ENCODE data around the gene TMEM255A. TPM values are rescaled to one million over a fixed set of nuclear protein-coding genes. Genes with fewer than 3 reads are reported as not detected.

Gene TMEM255A
- total and polyA plus RNA-seq, 4 experiments from 2014 or later, result 0.27 to 1.1 (median 0.78) TPM

GRCh38 chrX:120336899-120337298, 25.6 kb upstream of the TMEM255A start:
- Mint-ChIP-seq H3K27ac (no peak overlapping the region), H3K4me1 (no peaks in the 10 kb centered on the region), H3K27me3 (no peaks in the 10 kb centered on the region), H3K36me3 (peaks cover 0 to 7% of the 10 kb centered on the region in 2 donors), H3K4me3 (no peak overlapping the region), H3K9me3 (peaks cover 0 to 50% (median 33%) of the 10 kb centered on the region in 8 donors)
- no peaks in the 10 kb centered on the region for H3K9me3 ChIP-seq (ENCODE audit: control insufficient read depth in 1 of 2, low read length in 2 of 2)
- no peaks in the 10 kb centered on the region for H3K27me3 ChIP-seq (ENCODE audit: insufficient read depth, low read length)
- H3K27ac ChIP-seq (ENCODE audit: low read depth, low read length), result no peak overlapping the region
- ChIA-PET CTCF (ENCODE audit: partially characterized antibody) (no interaction called here), POLR2A (ENCODE audit: partially characterized antibody) (no interaction called here)
- no peaks in the 10 kb centered on the region for H3K36me3 ChIP-seq (ENCODE audit: insufficient read depth, low read length)
- no peaks in the 10 kb centered on the region for H3K4me1 ChIP-seq (ENCODE audit: insufficient read depth, low read length)
- DNase-seq, result no peak
- intact Hi-C loops (cut with micrococcal nuclease), result no loop called here
- no peak overlapping the region for H3K4me3 ChIP-seq (ENCODE audit: low read length in 2 of 2)

GRCh38 chrX:120335289-120335688, 24.0 kb upstream of the TMEM255A start:
- intact Hi-C loops (cut with micrococcal nuclease), result no loop called here
- no peaks in the 10 kb centered on the region for H3K36me3 ChIP-seq (ENCODE audit: insufficient read depth, low read length)
- no peak overlapping the region for H3K4me3 ChIP-seq (ENCODE audit: low read length in 2 of 2)
- H3K27me3 ChIP-seq (ENCODE audit: insufficient read depth, low read length), result no peaks in the 10 kb centered on the region
- H3K27ac ChIP-seq (ENCODE audit: low read depth, low read length), result no peak overlapping the region
- no peaks in the 10 kb centered on the region for H3K4me1 Mint-ChIP-seq
- H3K36me3 Mint-ChIP-seq, result peaks cover 0 to 7% of the 10 kb centered on the region in 2 donors
- H3K27ac Mint-ChIP-seq, result no peak overlapping the region
- H3K9me3 Mint-ChIP-seq, result peaks cover 0 to 46% (median 31%) of the 10 kb centered on the region in 8 donors
- no peak for DNase-seq
- ChIA-PET CTCF (ENCODE audit: partially characterized antibody) (no interaction called here), POLR2A (ENCODE audit: partially characterized antibody) (no interaction called here)
- no peaks in the 10 kb centered on the region for H3K27me3 Mint-ChIP-seq
- no peaks in the 10 kb centered on the region for H3K9me3 ChIP-seq (ENCODE audit: control insufficient read depth in 1 of 2, low read length in 2 of 2)
- H3K4me3 Mint-ChIP-seq, result no peak overlapping the region
- no peaks in the 10 kb centered on the region for H3K4me1 ChIP-seq (ENCODE audit: insufficient read depth, low read length)

DNA sequence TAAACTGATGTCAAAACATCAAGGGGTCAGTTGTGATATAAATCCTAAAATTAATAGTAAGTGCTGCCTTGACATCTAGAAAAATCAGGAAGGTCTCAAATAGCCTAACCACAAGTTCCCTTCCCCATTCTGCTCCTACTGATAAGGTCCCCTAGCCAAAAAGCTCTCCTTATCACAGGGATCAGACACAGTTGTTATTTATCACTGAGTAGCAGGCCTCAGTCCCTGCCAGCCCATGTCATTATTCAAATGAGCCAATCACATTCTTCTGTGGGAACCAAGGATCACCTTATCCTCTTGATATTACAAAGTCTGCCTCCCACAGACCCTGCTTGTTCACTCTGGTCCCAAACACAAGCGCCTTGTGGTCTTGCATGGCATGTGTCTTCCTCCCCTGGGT, 23.3 kb upstream of the TMEM255A start:
- H3K36me3 ChIP-seq (ENCODE audit: insufficient read depth, low read length), result no peaks in the 10 kb centered on the region
- ChIA-PET POLR2A (ENCODE audit: partially characterized antibody) (no interaction called here), CTCF (ENCODE audit: partially characterized antibody) (no interaction called here)
- Mint-ChIP-seq H3K4me1 (no peaks in the 10 kb centered on the region), H3K27me3 (no peaks in the 10 kb centered on the region), H3K36me3 (peaks cover 0 to 7% of the 10 kb centered on the region in 2 donors), H3K9me3 (peaks cover 0 to 40% (median 31%) of the 10 kb centered on the region in 8 donors), H3K27ac (no peak overlapping the region), H3K4me3 (no peak overlapping the region)
- no peak overlapping the region for H3K4me3 ChIP-seq (ENCODE audit: low read length in 2 of 2)
- DNase-seq, result no peak
- no peak overlapping the region for H3K27ac ChIP-seq (ENCODE audit: low read depth, low read length)
- intact Hi-C loops (cut with micrococcal nuclease), result no loop called here
- no peaks in the 10 kb centered on the region for H3K27me3 ChIP-seq (ENCODE audit: insufficient read depth, low read length)
- H3K9me3 ChIP-seq (ENCODE audit: control insufficient read depth in 1 of 2, low read length in 2 of 2), result no peaks in the 10 kb centered on the region
- no peaks in the 10 kb centered on the region for H3K4me1 ChIP-seq (ENCODE audit: insufficient read depth, low read length)

- no peaks in the 10 kb centered on the region for H3K27me3 ChIP-seq (ENCODE audit: insufficient read depth, low read length)
- Mint-ChIP-seq H3K27me3 (peaks cover 0 to 2% of the 10 kb centered on the region in 2 donors), H3K4me1 (no peaks in the 10 kb centered on the region), H3K27ac (no peak overlapping the region), H3K9me3 (peaks cover 0 to 37% (median 27%) of the 10 kb centered on the region in 8 donors), H3K36me3 (peaks cover 0 to 6% of the 10 kb centered on the region in 2 donors), H3K4me3 (no peak overlapping the region)
- ChIA-PET POLR2A (ENCODE audit: partially characterized antibody) (no interaction called here), CTCF (ENCODE audit: partially characterized antibody) (no interaction called here)
- no peak overlapping the region for H3K27ac ChIP-seq (ENCODE audit: low read depth, low read length)
- intact Hi-C loops (cut with micrococcal nuclease), result no loop called here
- no peaks in the 10 kb centered on the region for H3K4me1 ChIP-seq (ENCODE audit: insufficient read depth, low read length)
- no peak for DNase-seq
- no peak overlapping the region for H3K4me3 ChIP-seq (ENCODE audit: low read length in 2 of 2)
- H3K36me3 ChIP-seq (ENCODE audit: insufficient read depth, low read length), result no peaks in the 10 kb centered on the region
- no peaks in the 10 kb centered on the region for H3K9me3 ChIP-seq (ENCODE audit: control insufficient read depth in 1 of 2, low read length in 2 of 2)
These were observed 22.9 kb upstream of the TMEM255A start for GRCh38 chrX:120334151-120334550.

- Mint-ChIP-seq H3K4me1 (no peaks in the 10 kb centered on the region), H3K27me3 (peaks cover 0 to 2% of the 10 kb centered on the region in 2 donors), H3K27ac (no peak overlapping the region), H3K4me3 (no peak overlapping the region), H3K36me3 (no peaks in the 10 kb centered on the region), H3K9me3 (peaks cover 0 to 20% (median 13%) of the 10 kb centered on the region in 8 donors)
- POLR2A ChIA-PET (ENCODE audit: partially characterized antibody), result no interaction called here
- Histone ChIP-seq H3K4me3 (ENCODE audit: low read length in 2 of 2) (no peak overlapping the region), H3K9me3 (ENCODE audit: control insufficient read depth in 1 of 2, low read length in 2 of 2) (no peaks in the 10 kb centered on the region), H3K4me1 (ENCODE audit: insufficient read depth, low read length) (no peaks in the 10 kb centered on the region), H3K36me3 (ENCODE audit: insufficient read depth, low read length) (no peaks in the 10 kb centered on the region), H3K27ac (ENCODE audit: low read depth, low read length) (no peak overlapping the region), H3K27me3 (ENCODE audit: insufficient read depth, low read length) (no peaks in the 10 kb centered on the region)
- DNase-seq, result no peak
- CTCF ChIA-PET (ENCODE audit: partially characterized antibody), result no interaction called here
- intact Hi-C loops (cut with micrococcal nuclease), result no loop called here
These were observed 21.1 kb upstream of the TMEM255A start for GRCh38 chrX:120332394-120332793.

- DNase-seq, result no peak
- Mint-ChIP-seq H3K4me1 (no peaks in the 10 kb centered on the region), H3K27me3 (peaks cover 0 to 2% of the 10 kb centered on the region in 2 donors), H3K4me3 (no peak overlapping the region), H3K27ac (no peak overlapping the region), H3K9me3 (peaks cover 0 to 8% (median 4%) of the 10 kb centered on the region in 8 donors), H3K36me3 (no peaks in the 10 kb centered on the region)
- Histone ChIP-seq H3K27ac (ENCODE audit: low read depth, low read length) (no peak overlapping the region), H3K4me1 (ENCODE audit: insufficient read depth, low read length) (no peaks in the 10 kb centered on the region), H3K36me3 (ENCODE audit: insufficient read depth, low read length) (no peaks in the 10 kb centered on the region), H3K27me3 (ENCODE audit: insufficient read depth, low read length) (no peaks in the 10 kb centered on the region), H3K4me3 (ENCODE audit: low read length in 2 of 2) (no peak overlapping the region), H3K9me3 (ENCODE audit: control insufficient read depth in 1 of 2, low read length in 2 of 2) (no peaks in the 10 kb centered on the region)
- POLR2A ChIA-PET (ENCODE audit: partially characterized antibody), result no interaction called here
- CTCF ChIA-PET (ENCODE audit: partially characterized antibody), result interaction anchor here (0.6 kb wide), 1 partner anchor 128 kb away, joined by 3 read pairs; no protein-coding TSS in a partner anchor
- intact Hi-C loops (cut with micrococcal nuclease), result no loop called here
These were observed 19.9 kb upstream of the TMEM255A start for GRCh38 chrX:120331116-120331515.

DNA sequence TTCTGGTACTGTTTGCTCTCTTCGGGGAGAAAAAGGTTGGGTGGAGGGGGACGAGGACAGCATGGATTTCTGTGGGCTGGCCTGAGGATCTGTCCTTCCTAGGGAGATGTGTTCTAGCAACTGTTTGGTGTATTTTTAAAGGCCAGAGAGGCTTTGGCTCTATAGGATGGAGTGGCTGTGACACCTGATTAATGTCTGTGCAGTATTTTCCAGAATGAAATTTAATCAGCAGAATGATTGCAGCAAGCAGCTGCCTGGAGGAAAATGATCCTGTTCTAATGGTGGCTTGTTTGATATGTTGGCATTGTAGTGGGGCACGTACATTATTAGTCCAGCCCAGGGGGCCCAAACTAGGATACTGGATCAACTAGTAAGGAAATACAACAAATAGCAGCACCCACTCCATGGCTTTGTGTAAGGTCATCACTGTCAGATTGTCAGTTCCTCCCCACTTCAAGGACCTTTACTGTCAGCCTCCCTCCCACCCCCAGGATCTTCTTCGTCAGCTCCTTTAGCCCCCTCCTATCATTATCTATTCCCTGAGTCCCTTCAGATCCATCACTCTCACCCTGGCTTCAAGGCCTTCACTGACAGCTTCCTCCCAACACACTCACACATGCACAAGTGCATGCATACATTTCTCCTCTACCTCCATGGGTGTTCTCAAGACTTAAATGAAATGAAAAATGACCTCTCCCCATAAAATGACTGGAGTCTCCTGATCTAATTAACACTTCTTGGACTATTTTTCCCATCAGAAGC, 10.4 kb upstream of the TMEM255A start:
- Histone ChIP-seq H3K9me3 (ENCODE audit: control insufficient read depth in 1 of 2, low read length in 2 of 2) (no peaks in the 10 kb centered on the region), H3K4me3 (ENCODE audit: low read length in 2 of 2) (no peak overlapping the region), H3K4me1 (ENCODE audit: insufficient read depth, low read length) (no peaks in the 10 kb centered on the region), H3K36me3 (ENCODE audit: insufficient read depth, low read length) (no peaks in the 10 kb centered on the region), H3K27ac (ENCODE audit: low read depth, low read length) (no peak overlapping the region), H3K27me3 (ENCODE audit: insufficient read depth, low read length) (no peaks in the 10 kb centered on the region)
- peaks cover 0 to 2% of the 10 kb centered on the region in 2 donors for H3K27me3 Mint-ChIP-seq
- no peaks in the 10 kb centered on the region for H3K36me3 Mint-ChIP-seq
- H3K4me1 Mint-ChIP-seq, result peaks cover 0 to 1% (median 0%) of the 10 kb centered on the region in 4 donors
- no peak overlapping the region for H3K27ac Mint-ChIP-seq
- ChIA-PET CTCF (ENCODE audit: partially characterized antibody) (interaction anchor here (1.6 kb wide), 1 partner anchor 109 kb away, joined by 4 read pairs; no protein-coding TSS in a partner anchor), POLR2A (ENCODE audit: partially characterized antibody) (no interaction called here)
- DNase-seq, result no peak
- intact Hi-C loops (cut with micrococcal nuclease), result no loop called here
- no peaks in the 10 kb centered on the region for H3K9me3 Mint-ChIP-seq
- no peak overlapping the region for H3K4me3 Mint-ChIP-seq

Data from CD4-positive, alpha-beta memory T cell (primary cell).